Tibial nerve (tissue), 4 donors: ENCODE results near the gene C1orf116. TPM values are rescaled to one million over a fixed set of nuclear protein-coding genes. Genes with fewer than 3 reads are reported as not detected.

Experiments
- DNase-seq, 2 donors: peaks; one replicate each; pipeline ENCODE4 v3.0.0-alpha.2; 2019; ENCODE audit warnings: low spot score in 2 of 2
- H3K27ac ChIP-seq, 4 donors: fragments of 200-600 bp; sonication (generic) in 3 of 4; one replicate each; pipeline ENCODE4 v1.5.1; 2017 to 2019; ENCODE audit warnings: mild to moderate bottlenecking in 1 of 4
- H3K27me3 ChIP-seq, 2 donors: fragments of 200-600 bp; sonication (generic) in 1 of 2; one replicate each; pipeline versions ENCODE4 v1.5.1 to v1.6.0; 2017 to 2019
- H3K36me3 ChIP-seq, 3 donors: fragments of 200-600 bp; sonication (generic); one replicate each; pipeline ENCODE4 v1.5.1; 2018 to 2019
- H3K4me1 ChIP-seq, 4 donors: fragments of 200-600 bp; sonication (generic) in 3 of 4; one replicate each; pipeline ENCODE4 v1.5.1; 2017 to 2019
- H3K4me3 ChIP-seq, 4 donors: fragments of 200-600 bp; sonication (generic) in 3 of 4; one replicate each; pipeline ENCODE4 v1.5.1; 2017 to 2019; ENCODE audit warnings: mild to moderate bottlenecking in 1 of 4, moderate library complexity in 1 of 4
- H3K9me3 ChIP-seq, 4 donors: fragments of 200-600 bp; sonication (generic) in 3 of 4; one replicate each; pipeline ENCODE4 v1.5.1; 2017 to 2019
- EP300 ChIP-seq, 2 donors: sonication (generic); formaldehyde crosslinking; IDR thresholded peaks; one replicate each; pipeline ENCODE4 v1.6.1; 2017; ENCODE audit warnings: antibody characterized with exemption in 2 of 2, mild to moderate bottlenecking in 1 of 2
- POLR2A ChIP-seq, 2 donors: fragments of 450-650 bp; IDR thresholded peaks; one replicate each; pipeline ENCODE4 v1.6.1; 2017; ENCODE audit warnings: antibody characterized with exemption in 2 of 2, mild to moderate bottlenecking in 2 of 2, moderate library complexity in 2 of 2
- WGBS, 2 donors: methylation state at CpG; one replicate each; pipeline ENCODE4 v1.1.5; 2018; 5-methylcytosine and 5-hydroxymethylcytosine counted together
- total RNA-seq, 4 donors: library from RNA; depleted of rRNA; stranded (reverse); fragments of >200 nt; gene quantifications; one replicate each; pipeline ENCODE4 v1.1.0, GENCODE V29; 2016
- TF ChIP-seq, protein P1 (sequence below), 5 experiments: fragments of 200-600 bp in 3 of 5; fragments of 450-650 bp in 2 of 5; sonication (generic) in 3 of 5; IDR thresholded peaks; one replicate each; pipeline ENCODE4 v1.5.1; 2016 to 2019; ENCODE audit warnings: antibody characterized with exemption in 5 of 5, mild to moderate bottlenecking in 3 of 5, moderate library complexity in 2 of 5

The C1orf116 gene
- total RNA-seq, 4 donors from 2014 or later: 0.44 TPM; not detected in 3

- whole genome bisulfite sequencing, 2 donors: 83 to 90% methylated on average over 2 of the region's 2 CpGs
- Histone ChIP-seq H3K4me3 (no peak overlapping the region), H3K9me3 (no peaks in the 10 kb centered on the region), H3K27me3 (peaks cover 0 to 5% of the 10 kb centered on the region in 2 donors), H3K36me3 (no peaks in the 10 kb centered on the region), H3K4me1 (peaks cover 0 to 29% (median 22%) of the 10 kb centered on the region in 4 donors), H3K27ac (no peak overlapping the region)
- DNase-seq: no peak
- TF ChIP-seq EP300 (IDR thresholded peaks at IDR 0.05): no peak
- TF ChIP-seq POLR2A (IDR thresholded peaks at IDR 0.05): no peak
- TF ChIP-seq, protein P1, sequence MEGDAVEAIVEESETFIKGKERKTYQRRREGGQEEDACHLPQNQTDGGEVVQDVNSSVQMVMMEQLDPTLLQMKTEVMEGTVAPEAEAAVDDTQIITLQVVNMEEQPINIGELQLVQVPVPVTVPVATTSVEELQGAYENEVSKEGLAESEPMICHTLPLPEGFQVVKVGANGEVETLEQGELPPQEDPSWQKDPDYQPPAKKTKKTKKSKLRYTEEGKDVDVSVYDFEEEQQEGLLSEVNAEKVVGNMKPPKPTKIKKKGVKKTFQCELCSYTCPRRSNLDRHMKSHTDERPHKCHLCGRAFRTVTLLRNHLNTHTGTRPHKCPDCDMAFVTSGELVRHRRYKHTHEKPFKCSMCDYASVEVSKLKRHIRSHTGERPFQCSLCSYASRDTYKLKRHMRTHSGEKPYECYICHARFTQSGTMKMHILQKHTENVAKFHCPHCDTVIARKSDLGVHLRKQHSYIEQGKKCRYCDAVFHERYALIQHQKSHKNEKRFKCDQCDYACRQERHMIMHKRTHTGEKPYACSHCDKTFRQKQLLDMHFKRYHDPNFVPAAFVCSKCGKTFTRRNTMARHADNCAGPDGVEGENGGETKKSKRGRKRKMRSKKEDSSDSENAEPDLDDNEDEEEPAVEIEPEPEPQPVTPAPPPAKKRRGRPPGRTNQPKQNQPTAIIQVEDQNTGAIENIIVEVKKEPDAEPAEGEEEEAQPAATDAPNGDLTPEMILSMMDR (IDR thresholded peaks at IDR 0.05): no peak
These were observed 3.5 kb downstream of the C1orf116 start for GRCh38 chr1:207028884-207029650.

DNA sequence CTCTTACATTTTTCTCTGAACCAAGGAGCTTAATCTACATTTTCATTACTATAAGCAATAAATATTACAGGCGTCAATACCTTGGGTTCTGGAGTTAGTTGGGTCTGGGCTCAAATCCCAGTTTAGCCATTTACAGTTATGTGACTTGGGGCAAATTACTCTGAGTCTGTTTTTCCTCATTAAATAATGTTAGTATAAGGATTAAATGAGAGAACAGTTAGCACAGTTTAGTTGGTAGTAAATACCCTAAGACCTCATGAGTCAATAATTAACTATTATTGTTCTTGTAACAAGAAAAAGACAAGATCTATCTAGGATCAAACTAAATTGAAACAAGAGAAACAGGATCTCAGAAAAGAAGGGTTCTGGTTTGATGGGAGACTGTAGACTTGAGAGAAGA, 4.6 kb downstream of the C1orf116 start:
- DNase-seq: no peak
- no peak overlapping the region for H3K4me3 ChIP-seq
- 79 to 83% methylated on average over 1 of the region's 1 CpG for WGBS, 2 donors

DNA sequence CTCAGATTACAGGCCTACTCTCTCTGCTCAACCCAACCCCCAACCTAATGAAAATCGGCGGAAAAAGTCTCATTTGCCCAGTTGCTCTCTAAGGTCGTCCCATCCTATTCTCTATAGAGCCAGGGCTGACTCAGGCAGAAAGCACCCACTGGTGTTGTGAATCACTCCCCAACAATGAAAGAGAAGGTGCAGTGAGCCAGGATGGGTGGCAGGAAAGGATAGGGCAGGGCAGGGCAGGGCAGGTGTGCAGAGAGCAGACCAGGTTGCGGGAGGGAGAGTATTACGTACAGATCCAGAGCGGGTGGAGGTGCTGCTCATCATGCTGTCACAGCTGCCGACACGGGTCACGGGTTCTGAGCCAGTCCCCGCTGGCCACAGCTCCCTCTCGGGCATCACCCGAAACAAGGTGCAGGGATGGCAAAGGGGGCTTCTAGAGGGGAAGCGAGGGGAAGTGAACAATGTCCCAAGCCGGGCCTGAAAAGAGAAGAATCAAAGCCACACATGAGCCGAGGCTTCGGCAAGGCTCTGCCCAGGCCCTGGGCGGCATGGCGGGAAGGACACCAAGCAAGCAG, 5.3 kb downstream of the C1orf116 start:
- 94 to 95% methylated on average over 18 of the region's 18 CpGs for WGBS, 2 donors
- H3K4me1 ChIP-seq: peaks cover 0 to 45% (median 23%) of the 10 kb centered on the region in 4 donors
- no peaks in the 10 kb centered on the region for H3K36me3 ChIP-seq
- peaks cover 0 to 2% of the 10 kb centered on the region in 2 donors for H3K27me3 ChIP-seq
- TF ChIP-seq POLR2A (IDR thresholded peaks at IDR 0.05): no peak
- TF ChIP-seq EP300 (IDR thresholded peaks at IDR 0.05): no peak
- TF ChIP-seq, protein P1 (IDR thresholded peaks at IDR 0.05): no peak
- no peaks in the 10 kb centered on the region for H3K9me3 ChIP-seq
- DNase-seq: no peak
- H3K27ac ChIP-seq: peak overlapping the region in 1 of 4 donors; percentile 31
- no peak overlapping the region for H3K4me3 ChIP-seq

More for the DNA sequence above, 4.6 kb downstream of the C1orf116 start:
- Histone ChIP-seq H3K36me3 (no peaks in the 10 kb centered on the region), H3K27ac (peak overlapping the region in 1 of 4 donors; percentile 31), H3K27me3 (peaks cover 0 to 3% of the 10 kb centered on the region in 2 donors), H3K4me1 (peaks cover 0 to 40% (median 23%) of the 10 kb centered on the region in 4 donors), H3K9me3 (no peaks in the 10 kb centered on the region)
- TF ChIP-seq, protein P1 (IDR thresholded peaks at IDR 0.05): no peak
- no peak for TF ChIP-seq EP300 (IDR thresholded peaks at IDR 0.05)

DNA sequence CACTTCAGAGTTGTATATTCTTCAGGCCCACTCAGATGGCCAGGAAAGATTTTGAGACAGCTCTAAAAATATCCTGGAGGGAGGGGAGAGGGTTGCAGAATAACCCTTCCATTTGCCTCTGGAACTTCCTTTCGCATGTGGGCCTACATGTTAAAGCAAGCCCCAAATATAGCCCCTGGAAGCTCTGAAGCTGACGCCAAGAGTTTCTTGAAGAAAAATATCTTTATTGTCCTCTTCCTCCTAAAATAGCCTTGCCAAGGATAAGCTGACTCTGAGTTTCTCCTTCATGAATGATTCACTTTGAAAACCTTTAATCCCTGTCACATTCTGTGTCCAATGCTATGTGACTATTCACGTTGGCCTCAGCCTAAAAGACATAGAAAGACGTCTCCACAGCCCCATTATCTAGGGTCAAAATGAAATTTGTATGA, 6.4 kb downstream of the C1orf116 start:
- no peak for DNase-seq
- no peaks in the 10 kb centered on the region for H3K36me3 ChIP-seq
- TF ChIP-seq POLR2A (IDR thresholded peaks at IDR 0.05) (no peak), EP300 (IDR thresholded peaks at IDR 0.05) (no peak)
- TF ChIP-seq, protein P1 (IDR thresholded peaks at IDR 0.05): no peak
- no peaks in the 10 kb centered on the region for H3K9me3 ChIP-seq
- 28 to 39% methylated on average over 4 of the region's 4 CpGs for WGBS, 2 donors
- no peak overlapping the region for H3K4me3 ChIP-seq
- H3K27me3 ChIP-seq: no peaks in the 10 kb centered on the region
- peak overlapping the region in 2 of 4 donors; percentile 11 to 38 for H3K27ac ChIP-seq
- peaks cover 0 to 52% (median 23%) of the 10 kb centered on the region in 4 donors for H3K4me1 ChIP-seq
